ENCODE data around the gene HSDL2. TPM values are rescaled to one million over a fixed set of nuclear protein-coding genes. Genes with fewer than 3 reads are reported as not detected.

Gene HSDL2
- total RNA-seq, 1 donor from 2014 or later = 15.2 TPM

- Histone ChIP-seq H3K36me3 (ENCODE audit: control insufficient read depth, insufficient read depth, low read length) (no peaks in the 10 kb centered on the region), H3K4me3 (ENCODE audit: low read depth, low read length) (no peak overlapping the region), H3K27me3 (ENCODE audit: control insufficient read depth, insufficient read depth, low read length) (no peaks in the 10 kb centered on the region)
- no peak for TF ChIP-seq CTCF (IDR thresholded peaks at IDR 0.05; ENCODE audit: insufficient read depth, low read length, poor library complexity, severe bottlenecking)
- no peak for DNase-seq (ENCODE audit: low read depth)
These were observed 114.2 kb downstream of the HSDL2 start for GRCh38 chr9:112494153-112494552.

GRCh38 chr9:112495614-112496013, 115.7 kb downstream of the HSDL2 start:
- Histone ChIP-seq H3K36me3 (ENCODE audit: control insufficient read depth, insufficient read depth, low read length) (no peaks in the 10 kb centered on the region), H3K27me3 (ENCODE audit: control insufficient read depth, insufficient read depth, low read length) (no peaks in the 10 kb centered on the region)
- TF ChIP-seq CTCF (IDR thresholded peaks at IDR 0.05; ENCODE audit: insufficient read depth, low read length, poor library complexity, severe bottlenecking) = no peak

GRCh38 chr9:112496074-112496722, 116.3 kb downstream of the HSDL2 start:
- no peak overlapping the region for H3K4me3 ChIP-seq (ENCODE audit: low read depth, low read length)
- no peak for DNase-seq (ENCODE audit: low read depth)
- no peak for TF ChIP-seq CTCF (IDR thresholded peaks at IDR 0.05; ENCODE audit: insufficient read depth, low read length, poor library complexity, severe bottlenecking)
- H3K27me3 ChIP-seq (ENCODE audit: control insufficient read depth, insufficient read depth, low read length) = no peaks in the 10 kb centered on the region
- H3K36me3 ChIP-seq (ENCODE audit: control insufficient read depth, insufficient read depth, low read length) = no peaks in the 10 kb centered on the region

More at GRCh38 chr9:112495614-112496013, 115.7 kb downstream of the HSDL2 start:
- no peak overlapping the region for H3K4me3 ChIP-seq (ENCODE audit: low read depth, low read length)
- DNase-seq (ENCODE audit: low read depth) = no peak

GRCh38 chr9:112500842-112501241, 120.9 kb downstream of the HSDL2 start:
- Histone ChIP-seq H3K27me3 (ENCODE audit: control insufficient read depth, insufficient read depth, low read length) (no peaks in the 10 kb centered on the region), H3K36me3 (ENCODE audit: control insufficient read depth, insufficient read depth, low read length) (no peaks in the 10 kb centered on the region), H3K4me3 (ENCODE audit: low read depth, low read length) (no peak overlapping the region)
- TF ChIP-seq CTCF (IDR thresholded peaks at IDR 0.05; ENCODE audit: insufficient read depth, low read length, poor library complexity, severe bottlenecking) = no peak
- DNase-seq (ENCODE audit: low read depth) = no peak

GRCh38 chr9:112501287-112501686, 121.4 kb downstream of the HSDL2 start:
- H3K27me3 ChIP-seq (ENCODE audit: control insufficient read depth, insufficient read depth, low read length) = no peaks in the 10 kb centered on the region
- no peak for TF ChIP-seq CTCF (IDR thresholded peaks at IDR 0.05; ENCODE audit: insufficient read depth, low read length, poor library complexity, severe bottlenecking)
- H3K36me3 ChIP-seq (ENCODE audit: control insufficient read depth, insufficient read depth, low read length) = no peaks in the 10 kb centered on the region
- no peak for DNase-seq (ENCODE audit: low read depth)
- no peak overlapping the region for H3K4me3 ChIP-seq (ENCODE audit: low read depth, low read length)

Measured in kidney epithelial cell (primary cell).